ENCODE measurements around the gene STPG4. TPM values are rescaled to one million over a fixed set of nuclear protein-coding genes. Genes with fewer than 3 reads are reported as not detected.

Gene STPG4
- total RNA-seq, 1 experiment from 2014 or later, result not detected

DNA sequence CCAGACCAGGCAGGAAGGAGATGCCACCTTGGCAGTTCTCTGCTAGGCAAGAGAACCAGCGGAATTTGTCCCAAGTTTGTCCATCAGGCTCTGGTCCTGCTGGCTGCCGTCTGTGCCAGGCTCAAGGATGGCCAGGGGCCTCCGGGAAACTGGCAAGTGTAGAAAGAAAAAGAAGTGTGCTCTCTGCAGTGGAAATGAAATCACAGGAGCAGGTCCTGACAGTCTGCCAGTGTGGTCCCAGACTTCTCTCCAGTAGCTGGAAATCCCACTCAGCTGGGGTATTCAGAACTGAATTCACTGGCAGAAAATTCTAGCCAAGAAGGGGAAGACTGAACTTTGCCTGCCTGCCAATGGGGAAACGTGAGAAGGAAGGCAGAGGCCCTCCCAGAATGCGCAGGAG, 91.0 kb downstream of the STPG4 start:
- no peaks in the 10 kb centered on the region for H3K9me3 Mint-ChIP-seq (ENCODE audit: unreplicated experiment)
- no peak for DNase-seq (ENCODE audit: unreplicated experiment)
- intact Hi-C loops (cut with micrococcal nuclease), result no loop called here
- H3K4me3 Mint-ChIP-seq (ENCODE audit: unreplicated experiment), result no peak overlapping the region
- no peaks in the 10 kb centered on the region for H3K27me3 Mint-ChIP-seq (ENCODE audit: insufficient read depth, unreplicated experiment)
- TF ChIP-seq, protein P1, sequence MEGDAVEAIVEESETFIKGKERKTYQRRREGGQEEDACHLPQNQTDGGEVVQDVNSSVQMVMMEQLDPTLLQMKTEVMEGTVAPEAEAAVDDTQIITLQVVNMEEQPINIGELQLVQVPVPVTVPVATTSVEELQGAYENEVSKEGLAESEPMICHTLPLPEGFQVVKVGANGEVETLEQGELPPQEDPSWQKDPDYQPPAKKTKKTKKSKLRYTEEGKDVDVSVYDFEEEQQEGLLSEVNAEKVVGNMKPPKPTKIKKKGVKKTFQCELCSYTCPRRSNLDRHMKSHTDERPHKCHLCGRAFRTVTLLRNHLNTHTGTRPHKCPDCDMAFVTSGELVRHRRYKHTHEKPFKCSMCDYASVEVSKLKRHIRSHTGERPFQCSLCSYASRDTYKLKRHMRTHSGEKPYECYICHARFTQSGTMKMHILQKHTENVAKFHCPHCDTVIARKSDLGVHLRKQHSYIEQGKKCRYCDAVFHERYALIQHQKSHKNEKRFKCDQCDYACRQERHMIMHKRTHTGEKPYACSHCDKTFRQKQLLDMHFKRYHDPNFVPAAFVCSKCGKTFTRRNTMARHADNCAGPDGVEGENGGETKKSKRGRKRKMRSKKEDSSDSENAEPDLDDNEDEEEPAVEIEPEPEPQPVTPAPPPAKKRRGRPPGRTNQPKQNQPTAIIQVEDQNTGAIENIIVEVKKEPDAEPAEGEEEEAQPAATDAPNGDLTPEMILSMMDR (IDR thresholded peaks at IDR 0.05; ENCODE audit: unreplicated experiment), result no peak
- no peak overlapping the region for H3K27ac Mint-ChIP-seq (ENCODE audit: low read depth, unreplicated experiment)
- H3K36me3 Mint-ChIP-seq (ENCODE audit: insufficient read depth, unreplicated experiment), result peaks cover 37% of the 10 kb centered on the region
- BruUV-seq (replicated peaks), result no TSS peak
- ChIA-PET POLR2A (no interaction called here), CTCF (interaction anchor here (0.8 to 1.5 kb wide), 3 partner anchors 16 to 259 kb away, joined by 3 read pairs; no protein-coding TSS in a partner anchor)
- peaks cover 6% of the 10 kb centered on the region for H3K4me1 Mint-ChIP-seq (ENCODE audit: insufficient read depth, unreplicated experiment)

DNA sequence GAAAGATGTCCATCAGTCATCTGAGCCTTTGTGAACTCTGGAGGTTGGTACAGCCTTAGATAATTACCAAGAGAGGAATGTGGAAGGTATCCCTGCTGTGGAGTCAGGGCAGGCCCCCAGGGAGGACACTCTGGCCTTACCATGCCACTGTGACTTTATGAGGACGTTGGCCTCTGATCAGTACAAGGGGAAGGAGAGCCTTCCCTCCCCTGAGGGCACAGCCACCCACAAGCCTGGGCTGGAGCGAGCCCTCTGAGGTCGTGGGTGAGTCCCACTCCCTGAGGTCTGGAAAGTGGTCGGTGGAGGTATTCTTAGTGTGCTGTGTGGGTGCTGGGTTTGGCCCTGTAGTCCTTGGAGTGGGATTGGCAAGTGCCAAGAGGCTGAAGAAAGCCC, 91.6 kb downstream of the STPG4 start:
- H3K9me3 Mint-ChIP-seq (ENCODE audit: unreplicated experiment), result no peaks in the 10 kb centered on the region
- DNase-seq (ENCODE audit: unreplicated experiment), result no peak
- POLR2A ChIA-PET, result no interaction called here
- no peaks in the 10 kb centered on the region for H3K27me3 Mint-ChIP-seq (ENCODE audit: insufficient read depth, unreplicated experiment)
- no peak overlapping the region for H3K4me3 Mint-ChIP-seq (ENCODE audit: unreplicated experiment)
- TF ChIP-seq, protein P1 (IDR thresholded peaks at IDR 0.05; ENCODE audit: unreplicated experiment), result no peak
- H3K36me3 Mint-ChIP-seq (ENCODE audit: insufficient read depth, unreplicated experiment), result peaks cover 34% of the 10 kb centered on the region
- CTCF ChIA-PET, result interaction anchor here (1.5 kb wide), 1 partner anchor 260 kb away, joined by 3 read pairs; no protein-coding TSS in a partner anchor
- no peak overlapping the region for H3K27ac Mint-ChIP-seq (ENCODE audit: low read depth, unreplicated experiment)
- no TSS peak for BruUV-seq (replicated peaks)
- peaks cover 6% of the 10 kb centered on the region for H3K4me1 Mint-ChIP-seq (ENCODE audit: insufficient read depth, unreplicated experiment)
- intact Hi-C loops (cut with micrococcal nuclease), result no loop called here

DNA sequence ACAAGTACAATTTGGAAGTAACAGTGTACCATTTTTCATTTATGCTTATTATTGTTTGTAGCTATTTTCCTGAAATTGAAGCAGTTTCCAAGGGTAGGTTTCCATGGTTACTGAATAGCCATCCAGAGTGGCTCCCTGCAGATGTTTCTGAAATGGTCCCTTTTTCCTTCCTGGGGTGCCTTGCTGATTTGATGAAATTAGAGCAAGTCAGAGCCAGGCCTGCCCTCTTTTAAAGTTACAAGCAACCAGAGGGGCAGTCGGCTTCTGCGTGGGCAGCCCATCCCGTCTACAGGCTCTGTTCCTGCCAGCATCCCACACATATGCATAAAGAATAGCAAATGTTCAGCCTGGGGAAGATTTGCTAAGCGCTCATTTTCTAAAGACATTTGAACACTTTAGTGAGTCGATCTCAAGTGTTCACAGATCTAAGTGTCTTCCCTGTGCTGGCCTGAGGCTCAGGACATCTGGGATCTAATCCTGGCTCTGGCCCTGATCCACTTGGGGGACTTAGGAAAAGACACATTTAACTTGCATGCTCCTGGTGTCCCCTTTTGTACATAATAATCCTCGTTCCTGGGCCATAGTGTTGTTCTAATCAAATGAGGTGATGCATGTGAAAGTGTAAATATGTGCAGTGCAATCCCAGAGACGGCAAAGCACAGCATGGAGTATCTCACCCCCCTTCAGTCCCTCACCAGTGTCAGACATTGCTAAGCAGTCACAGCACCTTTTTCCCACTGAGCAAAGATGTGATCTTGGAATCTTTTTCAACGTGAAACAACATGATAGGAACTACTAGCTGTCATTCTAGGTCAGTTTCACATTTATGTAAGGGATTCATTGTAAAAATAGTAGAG, 92.2 kb downstream of the STPG4 start:
- no peaks in the 10 kb centered on the region for H3K27me3 Mint-ChIP-seq (ENCODE audit: insufficient read depth, unreplicated experiment)
- peaks cover 31% of the 10 kb centered on the region for H3K36me3 Mint-ChIP-seq (ENCODE audit: insufficient read depth, unreplicated experiment)
- no peaks in the 10 kb centered on the region for H3K9me3 Mint-ChIP-seq (ENCODE audit: unreplicated experiment)
- intact Hi-C loops (cut with micrococcal nuclease), result no loop called here
- DNase-seq (ENCODE audit: unreplicated experiment), result no peak
- ChIA-PET CTCF (interaction anchor here (1.5 kb wide), 1 partner anchor 260 kb away, joined by 3 read pairs; no protein-coding TSS in a partner anchor), POLR2A (interaction anchor here (0.6 kb wide), 1 partner anchor 414 kb away, joined by 4 read pairs; no protein-coding TSS in a partner anchor)
- no peak overlapping the region for H3K27ac Mint-ChIP-seq (ENCODE audit: low read depth, unreplicated experiment)
- H3K4me1 Mint-ChIP-seq (ENCODE audit: insufficient read depth, unreplicated experiment), result peaks cover 6% of the 10 kb centered on the region
- TF ChIP-seq, protein P1 (IDR thresholded peaks at IDR 0.05; ENCODE audit: unreplicated experiment), result no peak
- H3K4me3 Mint-ChIP-seq (ENCODE audit: unreplicated experiment), result no peak overlapping the region
- no TSS peak for BruUV-seq (replicated peaks)

DNA sequence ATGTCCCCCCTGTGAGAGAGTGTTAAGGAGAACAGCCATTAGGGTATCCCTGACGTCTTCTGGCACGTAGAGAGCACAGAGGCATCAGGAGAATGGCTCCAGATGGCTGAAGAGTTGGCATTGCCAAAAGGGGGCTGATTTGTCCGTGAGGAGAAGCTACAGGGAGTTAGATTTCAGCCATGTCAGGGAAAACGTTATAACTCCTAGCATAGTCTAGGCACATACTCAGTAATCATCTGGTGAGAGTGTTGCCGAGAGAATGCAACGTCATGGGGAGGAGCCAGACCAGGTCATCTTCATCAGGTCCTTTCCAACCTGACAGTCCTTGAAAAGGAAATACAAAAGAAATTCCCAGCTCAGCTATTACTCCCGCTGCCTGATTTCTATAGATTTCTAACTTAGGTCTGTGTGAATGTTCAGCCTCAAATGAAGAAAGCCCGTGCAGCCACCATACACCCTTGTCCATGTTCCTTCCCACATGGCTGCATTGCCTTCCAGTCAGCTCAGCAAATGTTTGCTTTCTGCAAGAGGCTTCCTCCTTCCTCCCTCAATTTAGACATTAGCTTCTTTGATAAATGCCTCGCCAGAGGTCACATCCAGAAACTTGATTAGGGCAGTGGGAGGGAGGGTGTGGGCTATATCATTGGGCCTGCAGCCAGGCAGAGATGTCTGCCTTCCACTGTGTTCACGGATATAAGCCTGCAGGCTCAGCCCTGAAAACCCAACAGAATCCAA, 93.0 kb downstream of the STPG4 start:
- intact Hi-C loops (cut with micrococcal nuclease), result no loop called here
- peaks cover 31% of the 10 kb centered on the region for H3K36me3 Mint-ChIP-seq (ENCODE audit: insufficient read depth, unreplicated experiment)
- ChIA-PET POLR2A (interaction anchor here (0.5 to 0.6 kb wide), 3 partner anchors 341 to 415 kb away, joined by 3 to 4 read pairs (median 3); partner anchors contain the start of gene MSH2), CTCF (no interaction called here)
- TF ChIP-seq, protein P1 (IDR thresholded peaks at IDR 0.05; ENCODE audit: unreplicated experiment), result no peak
- no TSS peak for BruUV-seq (replicated peaks)
- no peaks in the 10 kb centered on the region for H3K9me3 Mint-ChIP-seq (ENCODE audit: unreplicated experiment)
- DNase-seq (ENCODE audit: unreplicated experiment), result no peak
- H3K27me3 Mint-ChIP-seq (ENCODE audit: insufficient read depth, unreplicated experiment), result no peaks in the 10 kb centered on the region
- peaks cover 6% of the 10 kb centered on the region for H3K4me1 Mint-ChIP-seq (ENCODE audit: insufficient read depth, unreplicated experiment)
- no peak overlapping the region for H3K27ac Mint-ChIP-seq (ENCODE audit: low read depth, unreplicated experiment)
- H3K4me3 Mint-ChIP-seq (ENCODE audit: unreplicated experiment), result no peak overlapping the region

All from MCF 10A (cell line).